ENCODE results near the gene IGSF21.

The IGSF21 gene

GRCh38 chr1:18299441-18300338 lies 192.1 kb downstream of the IGSF21 start:
- no peak for DNase-seq (ENCODE audit: low spot score)

- DNase-seq (ENCODE audit: low spot score) = no peak
These were observed 192.8 kb downstream of the IGSF21 start for GRCh38 chr1:18300376-18300775.

- DNase-seq (ENCODE audit: low spot score) = no peak
These were observed 195.3 kb downstream of the IGSF21 start for GRCh38 chr1:18302788-18303413.

GRCh38 chr1:18304151-18304869 lies 196.7 kb downstream of the IGSF21 start:
- no peak for DNase-seq (ENCODE audit: low spot score)

GRCh38 chr1:18305182-18305795 lies 197.7 kb downstream of the IGSF21 start:
- DNase-seq (ENCODE audit: low spot score) = no peak

GRCh38 chr1:18307329-18307898 lies 199.8 kb downstream of the IGSF21 start:
- no peak for DNase-seq (ENCODE audit: low spot score)

GRCh38 chr1:18309552-18310155 lies 202.1 kb downstream of the IGSF21 start:
- DNase-seq (ENCODE audit: low spot score) = no peak

GRCh38 chr1:18312961-18313360 lies 205.4 kb downstream of the IGSF21 start:
- no peak for DNase-seq (ENCODE audit: low spot score)

- DNase-seq (ENCODE audit: low spot score) = no peak
These were observed 205.9 kb downstream of the IGSF21 start for GRCh38 chr1:18313523-18313922.

- no peak for DNase-seq (ENCODE audit: low spot score)
These were observed 206.8 kb downstream of the IGSF21 start for GRCh38 chr1:18314399-18314798.

- no peak for DNase-seq (ENCODE audit: low spot score)
These were observed 207.9 kb downstream of the IGSF21 start for GRCh38 chr1:18315449-18315848.

GRCh38 chr1:18316764-18317163 lies 209.2 kb downstream of the IGSF21 start:
- no peak for DNase-seq (ENCODE audit: low spot score)

- DNase-seq (ENCODE audit: low spot score) = no peak
These were observed 211.5 kb downstream of the IGSF21 start for GRCh38 chr1:18319099-18319498.

- DNase-seq (ENCODE audit: low spot score) = no peak
These were observed 212.5 kb downstream of the IGSF21 start for GRCh38 chr1:18320051-18320450.

GRCh38 chr1:18322368-18323032 lies 214.9 kb downstream of the IGSF21 start:
- no peak for DNase-seq (ENCODE audit: low spot score)

GRCh38 chr1:18323259-18323658 lies 215.7 kb downstream of the IGSF21 start:
- no peak for DNase-seq (ENCODE audit: low spot score)

GRCh38 chr1:18324246-18324645 lies 216.6 kb downstream of the IGSF21 start:
- no peak for DNase-seq (ENCODE audit: low spot score)

GRCh38 chr1:18325136-18325535 lies 217.5 kb downstream of the IGSF21 start:
- no peak for DNase-seq (ENCODE audit: low spot score)

- no peak for DNase-seq (ENCODE audit: low spot score)
These were observed 218.8 kb downstream of the IGSF21 start for GRCh38 chr1:18326211-18326897.

GRCh38 chr1:18327650-18328049 lies 220.1 kb downstream of the IGSF21 start:
- DNase-seq (ENCODE audit: low spot score) = no peak
